ENCODE measurements around the gene FLCN.
"Not testable (repeated sequence)": the region's sequence is repeated elsewhere in the genome, so short reads cannot be mapped to it uniquely, and the experiment has no call there.

The FLCN gene

GRCh38 chr17:17213775-17214174, 23.2 kb downstream of the FLCN start:
- DNase-seq (ENCODE audit: low spot score): no peak

GRCh38 chr17:17207998-17208397, 29.0 kb downstream of the FLCN start:
- DNase-seq (ENCODE audit: low spot score): no peak

- no peak for DNase-seq (ENCODE audit: low spot score)
Measured at GRCh38 chr17:17206913-17207335, 30.0 kb downstream of the FLCN start.

DNA sequence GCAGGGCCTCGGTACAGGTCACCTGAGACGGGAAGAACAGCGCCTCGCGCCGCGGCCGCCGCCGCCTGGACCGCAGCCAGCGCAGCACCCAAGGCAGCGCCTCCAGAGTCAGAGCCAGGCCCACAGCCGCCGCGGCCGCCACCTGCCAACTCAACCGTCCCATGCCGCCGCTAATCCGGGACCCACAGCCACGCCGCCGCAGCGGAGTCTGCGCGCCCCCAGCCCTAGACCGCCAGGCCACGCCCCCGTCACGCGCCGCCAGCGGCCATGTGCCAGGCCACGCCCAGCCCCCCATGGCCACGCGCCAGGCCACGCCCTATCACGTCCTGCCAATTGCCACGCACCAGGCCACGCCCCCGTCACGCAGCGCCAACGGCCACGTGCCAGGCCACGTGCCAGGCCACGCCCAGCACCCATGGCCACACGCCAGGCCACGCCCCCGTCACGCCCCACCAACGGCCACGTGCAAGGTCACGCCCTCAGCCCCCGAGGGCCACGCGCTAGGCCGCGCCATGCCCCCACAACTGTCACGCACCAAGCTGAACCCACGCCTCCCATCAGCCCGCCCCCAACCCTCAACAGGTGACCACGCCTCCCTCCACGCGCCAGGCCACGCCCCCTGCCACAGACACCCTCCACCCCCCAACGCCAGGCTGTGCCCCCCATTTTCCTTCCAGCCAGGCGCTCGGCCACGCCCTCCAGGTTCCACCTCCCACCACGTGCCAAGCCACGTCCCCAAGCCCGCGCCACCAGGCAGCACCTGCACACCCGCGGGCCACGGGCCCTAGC, 30.6 kb downstream of the FLCN start, which contains the start of gene PLD6:
TSS of gene PLD6 (minus strand) at position 210 of the 789 bp plus-strand sequence. CDS start at position 163, 47 bp downstream.
- peak; percentile 75 for DNase-seq (ENCODE audit: low spot score)

DNA sequence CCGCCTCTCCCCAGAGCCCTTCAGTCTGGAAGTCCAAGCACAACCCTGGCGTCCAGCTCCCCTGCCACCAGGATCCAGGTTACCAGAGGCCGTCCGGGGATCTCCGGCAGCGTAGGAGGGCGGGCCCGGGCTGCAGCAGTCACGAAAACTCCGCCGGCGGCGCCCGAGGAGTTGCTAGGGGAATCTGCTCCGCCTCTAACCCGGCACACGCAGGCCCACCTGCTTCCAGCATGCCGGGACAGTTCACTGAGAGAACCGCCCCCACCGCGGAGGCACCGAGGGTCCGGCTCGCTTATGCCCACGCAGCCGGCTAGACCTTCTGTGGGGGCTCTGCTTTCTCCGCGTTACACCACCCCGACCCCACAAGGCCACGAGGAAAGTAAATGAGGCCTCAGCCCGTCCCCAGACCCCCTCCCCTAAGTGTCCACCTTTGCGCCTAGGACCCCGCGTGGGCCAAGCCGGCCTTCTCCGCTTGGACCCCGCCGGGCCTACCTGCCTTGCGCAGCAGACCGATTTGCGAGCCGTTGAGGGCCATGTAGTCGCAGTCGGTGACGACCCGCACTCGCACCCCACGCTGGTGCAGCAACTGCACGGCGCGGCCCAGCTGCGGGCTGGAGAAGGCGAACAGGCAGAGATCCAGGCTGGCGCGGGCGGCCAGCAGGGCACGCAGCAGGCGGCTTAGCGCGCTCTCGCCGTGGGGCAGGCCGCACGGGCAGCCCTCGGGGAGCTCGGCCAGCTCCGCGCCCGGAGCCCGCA, 31.4 kb downstream of the FLCN start:
- peak; percentile 75 for DNase-seq (ENCODE audit: low spot score)

DNA sequence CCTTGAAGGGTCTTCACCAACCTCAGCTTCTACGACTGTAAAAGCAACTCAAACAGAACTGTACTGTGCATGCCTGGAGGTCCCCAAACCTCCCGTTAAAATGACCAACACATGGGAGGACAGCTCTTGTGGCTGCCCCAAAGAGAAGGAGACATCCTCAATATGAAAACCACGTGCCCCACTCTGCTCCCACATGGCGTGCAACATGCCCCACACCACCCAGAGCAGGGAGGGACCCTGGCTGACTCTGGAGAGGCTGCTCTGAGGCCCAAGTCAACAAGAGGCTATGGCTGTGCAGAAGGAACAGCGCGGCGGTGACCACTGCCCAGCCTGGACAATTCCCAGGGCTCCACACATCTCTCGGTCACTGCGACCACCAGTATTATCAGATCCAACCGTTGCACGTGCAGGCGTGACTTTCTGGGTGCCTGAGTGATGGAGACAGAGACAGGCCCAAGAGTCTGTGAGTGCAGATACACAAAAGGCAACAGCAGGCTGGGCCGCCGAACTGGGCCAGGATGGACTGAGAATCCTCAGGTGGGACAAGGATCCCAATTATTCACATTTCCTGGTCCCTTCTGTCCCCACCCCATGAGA, 32.2 kb downstream of the FLCN start:
- no peak for DNase-seq (ENCODE audit: low spot score)

DNA sequence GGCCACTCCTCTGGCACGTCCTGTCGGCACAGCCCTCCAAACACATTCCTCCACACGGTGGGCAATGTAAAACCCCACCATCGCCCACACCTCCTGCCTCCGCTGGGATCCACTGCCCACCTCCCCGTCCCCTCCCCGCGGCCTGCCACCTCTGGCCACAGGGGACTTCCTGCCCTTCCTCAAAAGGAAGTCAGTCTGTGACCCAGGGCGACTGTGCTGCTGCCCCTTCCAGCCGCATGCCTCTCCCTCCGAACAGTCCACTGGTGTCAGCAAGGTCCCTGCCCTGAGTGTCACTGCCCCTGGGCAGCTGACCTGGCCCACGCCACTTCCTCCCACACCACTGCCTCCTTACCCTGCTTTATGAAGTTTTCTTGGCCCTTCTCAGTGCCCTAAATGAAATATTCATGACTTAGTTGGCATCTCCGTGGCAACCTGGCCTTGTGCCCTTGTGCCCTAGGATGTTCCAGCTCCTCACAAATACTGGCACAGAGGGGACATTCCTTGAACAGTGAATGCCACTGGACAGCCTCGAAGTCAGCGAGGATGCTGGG, 32.9 kb downstream of the FLCN start:
- DNase-seq (ENCODE audit: low spot score): no peak

DNA sequence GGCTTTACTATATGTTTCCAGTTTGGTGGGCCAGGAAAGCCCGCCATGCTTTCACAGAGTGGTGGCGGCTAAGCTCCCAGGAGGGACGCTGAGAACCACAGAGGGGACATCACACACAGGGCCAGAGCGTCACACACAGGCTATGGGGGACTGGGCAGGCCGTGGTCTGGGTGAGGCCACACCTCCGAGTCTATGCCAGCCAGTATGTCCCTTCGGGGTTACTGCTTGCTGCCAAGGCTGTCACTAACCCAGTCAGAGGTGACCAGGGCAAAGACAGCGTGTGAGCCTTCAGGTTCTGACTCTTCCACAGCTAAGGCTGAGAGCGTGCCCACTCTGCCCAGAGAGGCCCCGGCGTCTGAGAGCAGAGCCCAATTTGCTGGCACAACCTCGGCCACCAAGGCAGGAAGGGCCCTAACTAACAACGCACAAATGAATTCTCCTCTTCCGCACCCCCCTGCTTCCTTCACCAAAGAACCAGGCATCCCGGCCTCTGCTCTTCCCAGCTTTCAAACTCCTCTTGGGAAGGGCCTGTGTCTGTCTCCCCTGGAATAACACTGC, 33.7 kb downstream of the FLCN start:
- DNase-seq (ENCODE audit: low spot score): no peak

GRCh38 chr17:17201907-17202306, 35.1 kb downstream of the FLCN start:
- DNase-seq (ENCODE audit: low spot score): no peak

- DNase-seq (ENCODE audit: low spot score): no peak
Measured at GRCh38 chr17:17201271-17201670, 35.7 kb downstream of the FLCN start.

DNA sequence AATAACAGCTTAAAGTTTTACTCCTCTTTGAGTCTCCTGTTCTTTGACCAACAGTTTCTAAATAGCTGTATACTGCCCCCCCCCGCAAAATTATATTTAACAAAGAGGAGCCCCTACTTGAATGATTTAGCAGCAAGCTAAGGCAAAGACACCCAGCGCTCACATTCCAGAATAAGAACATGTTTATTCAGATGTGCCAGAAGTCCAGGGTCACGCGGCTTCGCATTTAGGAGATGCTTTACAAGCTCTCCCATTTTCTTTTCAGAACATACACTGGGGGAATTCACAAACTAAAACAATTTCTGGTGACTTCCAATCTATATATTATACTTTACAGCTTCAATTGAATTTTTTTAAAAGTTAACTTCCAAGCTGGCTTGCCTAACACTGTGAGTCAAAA, 36.1 kb downstream of the FLCN start:
- DNase-seq (ENCODE audit: low spot score): no peak

GRCh38 chr17:17200311-17200710, 36.7 kb downstream of the FLCN start:
- no peak for DNase-seq (ENCODE audit: low spot score)

DNA sequence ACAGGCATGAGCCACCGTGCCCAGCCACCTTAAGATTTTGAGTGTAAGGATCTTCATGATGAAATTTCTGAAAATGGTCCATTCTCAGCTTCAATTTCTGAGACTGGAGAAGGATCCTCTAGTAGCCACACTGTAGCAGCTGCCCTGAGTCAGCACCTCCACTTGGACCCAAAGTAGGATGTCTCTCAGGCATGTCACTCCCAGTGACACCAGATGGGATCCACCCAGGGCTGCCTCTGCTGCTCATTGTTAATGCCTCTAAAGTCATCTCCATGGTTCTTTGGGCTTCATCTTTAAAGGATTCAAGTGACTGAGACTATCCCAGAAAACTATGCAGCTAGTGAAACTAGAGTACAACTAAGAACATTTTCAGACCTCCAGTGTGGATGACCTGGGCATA, 38.7 kb downstream of the FLCN start:
- no peak for DNase-seq (ENCODE audit: low spot score)

DNA sequence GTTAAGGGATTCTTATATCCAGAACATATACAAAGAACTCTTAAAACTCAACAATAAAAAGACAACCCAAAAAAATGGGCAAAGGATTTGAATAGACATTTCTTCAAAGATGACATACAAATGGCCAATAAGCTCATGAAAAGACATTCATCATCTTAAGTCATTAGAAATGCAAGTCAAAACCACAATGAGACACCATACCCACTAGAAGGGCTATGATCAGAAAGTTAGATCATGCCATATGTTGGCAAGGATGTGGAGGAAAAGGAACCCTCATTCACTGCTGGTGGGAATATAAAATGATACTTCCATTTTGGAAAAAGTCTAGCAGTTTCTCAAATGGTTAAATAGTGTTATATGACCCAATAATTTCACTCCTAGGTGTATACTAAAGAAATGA, 40.2 kb downstream of the FLCN start:
- no peak for DNase-seq (ENCODE audit: low spot score)

- DNase-seq (ENCODE audit: low spot score): not testable (repeated sequence)
Measured at GRCh38 chr17:17195466-17195865, 41.5 kb downstream of the FLCN start.

GRCh38 chr17:17191961-17192381, 45.0 kb downstream of the FLCN start:
- DNase-seq (ENCODE audit: low spot score): no peak

DNA sequence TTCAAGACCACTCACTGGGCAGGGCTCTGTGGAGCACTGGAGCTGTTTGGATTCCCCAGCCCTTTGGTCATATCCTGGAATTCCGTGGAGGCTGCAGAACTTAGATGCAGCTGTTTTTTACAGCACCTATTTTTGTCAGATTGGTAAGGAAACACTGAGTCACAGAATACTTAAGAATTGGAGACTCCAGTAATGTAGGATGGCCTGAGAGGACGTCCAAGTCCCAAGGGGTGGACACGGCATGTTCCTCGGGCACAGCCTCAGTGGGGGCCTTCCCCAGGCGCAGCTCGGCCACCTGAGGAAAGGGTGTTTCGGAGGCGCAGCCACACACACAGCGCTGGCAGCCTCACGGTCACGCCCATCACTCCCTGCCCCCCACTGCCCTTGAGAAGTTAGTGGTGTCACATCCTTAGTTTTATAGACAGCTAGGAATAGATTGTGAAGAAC, 45.6 kb downstream of the FLCN start:
- DNase-seq (ENCODE audit: low spot score): peak; percentile 90

DNA sequence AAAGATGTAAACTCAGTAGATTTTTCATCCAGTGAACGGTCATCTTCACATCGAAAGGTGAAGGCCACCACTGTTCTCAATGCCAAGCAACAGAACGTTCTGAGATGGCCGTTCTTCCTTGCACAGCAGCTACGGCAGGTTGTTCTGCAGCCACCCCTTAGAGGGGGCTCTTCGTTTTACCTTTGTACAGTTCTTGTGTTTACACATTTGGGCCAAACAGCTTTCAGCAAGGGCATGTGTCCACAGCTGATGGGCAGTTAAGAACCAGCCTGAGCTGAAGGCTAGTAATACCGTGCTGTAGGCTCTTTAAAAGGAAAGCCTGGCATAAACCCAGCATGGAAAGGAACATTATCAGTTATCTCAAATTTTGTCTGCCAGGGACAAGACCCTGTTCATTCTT, 46.8 kb downstream of the FLCN start:
- no peak for DNase-seq (ENCODE audit: low spot score)

DNA sequence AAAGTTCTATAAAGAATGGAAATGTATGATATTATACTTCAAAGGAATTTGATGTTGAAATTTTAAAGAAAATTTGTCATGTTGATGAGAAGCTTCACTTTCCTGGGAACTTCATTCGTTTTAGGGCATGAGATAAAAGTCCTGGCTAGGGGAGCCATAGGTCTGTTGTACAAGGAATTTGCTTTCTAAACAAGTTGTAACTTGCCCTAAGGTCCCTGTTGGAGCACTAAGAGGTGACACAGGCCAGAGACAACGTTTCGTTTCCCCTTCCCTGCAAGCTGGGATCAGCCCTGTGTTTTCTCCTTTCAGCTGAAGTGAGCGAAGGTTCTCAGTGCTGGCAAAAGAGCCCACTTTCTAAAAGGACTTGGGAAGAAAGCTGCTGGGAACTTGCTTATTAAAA, 47.4 kb downstream of the FLCN start:
- DNase-seq (ENCODE audit: low spot score): no peak

DNA sequence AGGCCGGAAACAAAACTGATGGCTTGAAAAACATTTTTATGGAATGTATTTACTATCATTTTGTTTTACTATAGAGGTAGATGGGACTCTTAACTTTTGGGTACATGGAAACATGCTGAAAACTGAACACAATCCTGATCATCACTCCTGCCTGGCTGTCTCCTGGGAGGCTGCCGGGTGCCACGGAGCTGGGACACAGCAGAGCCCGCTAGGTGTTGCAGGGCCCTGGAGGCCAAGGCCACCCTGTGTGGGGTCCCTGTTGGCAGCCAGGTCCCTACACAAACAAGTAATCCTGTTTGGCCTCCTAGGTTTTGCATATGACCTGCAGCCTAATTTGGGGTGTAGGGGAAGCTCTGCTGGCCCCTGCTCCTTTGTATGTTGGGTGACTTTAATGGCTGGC, 48.4 kb downstream of the FLCN start:
- no peak for DNase-seq (ENCODE audit: low spot score)

GRCh38 chr17:17186551-17187505, 50.1 kb downstream of the FLCN start:
- DNase-seq (ENCODE audit: low spot score): peak; percentile 30

All from AG08395 (cell line).